Hindlimb muscle (tissue), 1 donor: ENCODE results near the gene CDC42BPB. TPM values are rescaled to one million over a fixed set of nuclear protein-coding genes. Genes with fewer than 3 reads are reported as not detected.
"Not testable (repeated sequence)": the region's sequence is repeated elsewhere in the genome, so short reads cannot be mapped to it uniquely, and the experiment has no call there.

ENCODE experiments used
- DNase-seq: peaks from one replicate; pipeline ENCODE4 v3.0.0-alpha.2; 2013
- polyA plus RNA-seq: library from polyadenylated mRNA; unstranded; fragments of 120-200 nt; gene quantifications from one replicate; pipeline ENCODE4 v1.2.1, GENCODE V29; 2013; ENCODE audit not compliant: insufficient read length

CDC42BPB gene
- polyA plus RNA-seq, 1 donor, result 57.8 TPM

DNA sequence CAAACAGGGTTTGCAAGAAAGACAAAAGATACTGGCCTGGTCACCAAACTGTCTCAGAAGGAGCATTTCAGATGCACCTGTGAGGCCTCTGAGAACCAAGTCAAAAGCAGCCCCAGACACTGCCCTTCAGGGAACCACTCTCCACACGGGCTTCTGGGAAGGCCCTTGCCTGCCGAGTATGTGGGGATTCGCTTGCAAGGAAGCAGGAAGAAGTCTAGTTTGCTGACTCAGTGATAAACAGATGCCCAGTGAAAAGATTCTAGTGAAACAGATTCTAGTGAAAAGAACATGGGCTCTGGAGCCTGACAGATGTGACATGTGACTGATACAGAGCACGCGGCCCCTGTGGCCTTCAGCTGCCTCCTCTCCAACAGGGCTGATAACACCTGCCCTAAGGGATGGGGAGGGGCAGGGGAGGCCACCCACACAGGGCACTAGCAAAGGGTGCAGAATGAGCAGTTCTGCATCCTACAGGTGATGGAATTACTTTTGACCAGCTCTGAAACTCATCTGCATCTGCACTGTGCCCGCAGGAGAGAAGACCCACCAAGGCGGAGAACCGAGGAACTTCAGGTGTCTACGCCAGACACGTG, 115.8 kb downstream of the CDC42BPB start:
- no peak for DNase-seq

DNA sequence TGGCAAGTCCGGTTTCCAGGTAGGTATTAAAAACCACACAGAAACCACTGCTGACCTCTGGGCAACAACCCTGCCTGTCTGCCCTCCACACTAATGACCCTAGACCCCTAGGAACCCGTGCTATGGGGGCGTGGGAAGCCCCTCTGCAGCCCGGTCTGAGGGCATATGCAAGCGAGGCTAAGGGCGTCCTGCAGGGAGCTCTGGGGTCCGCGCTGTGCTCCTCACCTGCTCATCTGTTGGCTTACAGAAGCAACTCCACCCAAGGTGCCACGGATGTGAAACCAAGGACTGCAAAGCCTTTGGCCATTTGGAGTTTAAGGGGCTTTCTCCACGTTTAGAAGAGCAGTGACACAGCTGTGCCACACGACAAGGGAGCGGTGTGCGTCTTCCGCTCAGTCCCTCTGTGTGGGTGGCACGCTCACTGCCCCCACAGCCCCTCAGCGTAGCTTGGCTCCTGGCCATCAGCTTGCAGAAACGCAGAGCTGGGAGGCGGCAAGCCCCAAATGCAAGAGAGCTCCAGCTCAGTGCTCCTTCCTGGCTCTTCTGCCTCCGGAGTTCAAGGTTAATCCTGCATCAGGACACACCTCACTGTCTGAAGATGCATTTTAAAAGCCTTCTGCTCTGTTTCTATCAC, 116.5 kb downstream of the CDC42BPB start:
- no peak for DNase-seq

DNA sequence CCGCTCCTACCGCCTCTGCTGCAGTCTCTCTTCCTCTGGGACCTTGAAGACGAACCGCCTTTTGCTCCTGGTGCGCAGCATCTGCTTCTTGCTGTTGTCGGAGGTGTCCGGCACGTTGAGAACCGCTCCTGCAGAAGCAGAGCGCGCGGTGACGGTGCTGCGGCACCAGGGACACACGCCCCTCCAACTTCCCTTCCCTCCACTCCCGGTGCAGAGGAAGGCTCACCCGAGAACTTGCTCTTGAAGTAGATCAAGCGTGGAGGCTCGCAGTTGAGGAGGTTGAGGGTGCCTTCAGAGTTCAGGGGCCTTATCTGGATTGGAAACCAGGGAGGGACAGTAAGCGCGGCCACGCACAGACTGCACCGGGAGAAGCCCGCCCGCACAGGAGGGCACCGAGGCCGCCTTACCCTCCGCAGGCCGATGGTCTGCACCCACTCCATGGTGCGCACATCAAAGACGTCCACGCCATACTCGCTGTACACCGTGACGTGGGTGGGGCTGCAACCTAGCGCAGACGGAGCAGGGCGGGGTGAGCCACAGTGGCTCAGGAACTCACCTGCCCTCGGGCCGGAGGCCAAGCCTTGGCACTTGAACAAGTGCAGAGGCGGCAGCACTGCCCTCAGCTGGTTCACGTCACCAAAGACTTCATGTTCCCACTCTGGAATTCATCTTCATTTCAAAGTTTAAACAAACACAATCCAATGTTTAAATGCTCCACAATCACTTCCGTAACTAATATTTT, 117.4 kb downstream of the CDC42BPB start:
- DNase-seq, result no peak

DNA sequence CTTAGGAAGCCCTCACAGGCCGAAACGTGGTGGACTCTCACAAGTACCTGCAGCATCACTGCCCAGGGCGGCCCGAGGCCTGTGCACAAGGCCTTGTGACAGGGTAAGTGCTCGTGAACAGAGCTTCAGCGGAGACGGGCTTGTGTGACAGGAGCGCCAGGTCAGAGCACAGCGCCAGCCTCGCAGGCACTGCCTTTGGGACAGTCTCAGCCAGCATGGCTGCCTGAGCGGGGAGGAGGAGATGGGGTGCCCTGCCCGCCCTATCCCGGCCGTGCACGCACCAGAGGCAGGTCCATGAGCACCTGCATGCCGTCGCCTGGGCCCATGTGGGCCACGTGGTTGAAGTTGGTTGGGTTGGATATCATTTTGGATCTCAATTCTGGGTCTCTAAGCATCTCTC, 118.0 kb downstream of the CDC42BPB start:
- no peak for DNase-seq

DNA sequence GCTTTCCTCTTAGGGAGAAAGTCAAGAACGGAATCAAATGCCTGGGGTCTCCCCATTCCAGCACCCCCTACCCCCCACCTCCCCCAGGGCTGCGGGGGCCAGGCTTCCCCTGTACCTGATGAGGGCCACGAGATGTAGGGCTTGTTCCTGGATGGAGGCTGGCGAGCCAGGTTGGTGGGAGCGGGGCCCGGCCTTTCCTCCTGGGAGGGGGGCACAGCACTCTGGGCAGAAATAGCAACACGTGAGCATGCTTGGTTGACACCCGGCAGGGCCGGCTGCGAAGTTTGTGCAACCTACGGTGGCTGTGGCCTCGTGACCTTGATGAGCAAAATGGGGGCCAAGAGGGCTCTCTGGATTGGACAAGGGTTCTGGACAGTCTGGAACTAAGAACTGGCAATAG, 119.2 kb downstream of the CDC42BPB start:
- no peak for DNase-seq

DNA sequence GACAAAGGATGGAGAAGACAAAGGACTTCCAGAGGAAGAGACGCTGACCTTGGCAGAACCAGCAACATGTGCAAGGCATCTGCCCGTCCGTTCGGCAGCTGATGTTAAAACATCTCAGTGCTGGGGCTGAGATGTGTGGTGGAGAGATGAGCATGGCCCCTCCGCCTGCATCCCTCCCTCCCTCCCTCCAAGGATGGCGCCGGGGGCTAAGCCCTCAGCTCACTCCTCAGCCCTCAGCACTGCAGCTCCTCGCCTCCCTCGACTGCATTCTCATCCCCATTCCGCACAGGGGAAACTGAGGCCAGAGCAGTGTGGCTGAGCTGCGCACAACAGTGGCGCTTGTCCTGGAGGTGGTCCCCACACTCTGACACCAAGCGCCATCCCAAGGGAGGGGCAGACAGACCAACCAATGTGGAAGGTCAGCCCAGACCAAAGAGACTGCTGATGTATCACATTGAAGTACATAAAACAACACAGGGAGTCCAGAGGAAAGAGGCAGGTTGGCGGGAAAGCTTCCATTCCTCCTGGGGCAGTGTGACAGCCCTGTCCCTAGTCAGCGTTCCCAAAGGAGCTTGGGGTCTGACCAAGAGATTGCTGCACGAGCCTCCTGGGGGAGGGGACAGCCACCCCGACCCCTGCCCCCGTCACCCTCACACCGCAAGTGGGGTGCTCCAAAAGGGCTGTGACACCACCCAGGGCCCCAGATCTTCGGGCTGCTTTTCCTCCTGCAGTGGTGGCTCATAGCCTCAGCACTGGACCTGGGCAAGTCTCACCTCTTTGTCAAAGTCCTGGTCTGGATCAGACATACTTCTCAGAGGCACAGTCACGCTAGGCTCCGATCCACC, 119.8 kb downstream of the CDC42BPB start:
- no peak for DNase-seq

DNA sequence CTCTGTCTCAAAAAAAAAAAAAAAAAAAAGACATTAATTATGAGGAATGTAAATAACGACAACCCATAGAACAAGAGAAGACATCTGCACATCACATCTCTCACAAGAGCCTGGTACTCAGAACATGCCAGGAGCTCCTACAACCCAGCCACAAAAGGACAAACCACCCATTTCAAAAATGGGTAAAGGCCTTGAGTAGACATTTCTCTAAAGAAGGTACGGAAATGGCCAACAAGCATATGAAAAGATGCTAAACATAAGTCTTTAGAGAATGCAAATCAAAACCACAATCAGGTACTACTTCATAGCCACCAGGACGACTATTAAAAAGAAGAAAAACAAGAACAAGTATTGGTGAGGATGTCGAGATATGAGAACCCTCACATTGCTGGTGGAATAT, 121.6 kb downstream of the CDC42BPB start:
- no peak for DNase-seq

DNA sequence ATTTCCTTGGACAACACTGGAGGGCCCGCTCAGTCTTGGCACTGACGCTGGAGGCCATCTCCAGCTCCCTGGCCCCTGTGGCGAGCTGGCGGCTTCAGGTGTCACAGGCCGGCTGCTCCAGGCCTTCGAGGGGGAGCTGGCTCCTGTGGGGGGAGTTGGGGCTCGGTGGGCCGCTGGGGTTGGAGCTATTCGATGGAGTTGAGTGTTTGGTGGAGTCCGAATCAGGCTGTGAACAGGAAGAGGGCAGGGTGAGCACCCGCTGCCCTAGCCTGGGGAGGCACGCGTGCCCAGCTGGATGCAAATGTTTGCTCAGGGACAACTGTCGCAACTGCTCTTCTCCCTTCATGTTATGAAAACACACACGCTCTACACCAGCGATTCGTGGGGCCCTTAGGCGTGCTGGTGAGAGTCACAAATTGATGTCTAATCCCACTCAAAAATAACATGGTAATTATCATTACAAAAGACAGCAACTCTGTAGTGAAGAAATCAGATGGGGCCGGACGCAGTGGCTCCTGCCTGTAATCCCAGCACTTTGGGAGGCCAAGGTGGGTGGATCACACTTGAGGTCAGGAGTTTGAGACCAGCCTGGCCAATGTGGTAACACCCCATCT, 123.6 kb downstream of the CDC42BPB start:
- DNase-seq, result no peak

DNA sequence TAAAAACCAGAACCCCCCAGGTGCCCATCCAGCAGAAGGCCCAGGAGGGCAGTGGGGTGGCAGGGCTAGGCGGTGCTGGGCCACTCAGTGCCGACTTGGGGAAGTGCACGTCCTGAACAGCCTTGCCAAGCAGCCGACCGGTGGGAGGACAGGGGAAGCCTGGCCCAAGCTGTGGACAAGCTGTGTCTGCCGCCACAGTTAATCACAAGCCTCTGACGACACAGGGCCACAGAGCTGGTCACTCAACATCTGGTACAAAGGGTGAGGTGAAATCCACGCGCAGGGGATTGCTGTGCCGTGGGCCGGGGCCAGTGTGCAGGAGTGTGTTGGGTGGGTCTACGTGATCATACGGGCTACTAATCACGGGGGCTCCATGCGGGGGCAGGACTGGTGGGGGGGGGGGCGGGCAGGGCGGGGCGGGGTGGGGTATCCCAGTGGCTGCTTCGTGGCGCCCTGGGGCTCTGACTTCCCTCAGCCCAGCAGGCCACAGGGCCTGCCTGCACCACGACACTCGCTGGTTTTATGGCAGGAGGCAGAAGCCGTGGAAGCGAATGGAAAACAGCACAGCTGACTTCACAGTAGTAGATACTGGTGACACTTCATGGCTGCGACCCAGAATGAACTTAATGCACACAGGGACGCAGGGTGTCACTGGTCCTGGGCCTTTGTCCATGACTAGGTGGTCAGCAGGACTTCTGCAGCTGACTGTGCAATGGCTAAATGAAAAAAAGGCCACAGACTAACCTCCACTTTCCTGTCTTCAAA, 124.7 kb downstream of the CDC42BPB start:
- DNase-seq, result no peak

DNA sequence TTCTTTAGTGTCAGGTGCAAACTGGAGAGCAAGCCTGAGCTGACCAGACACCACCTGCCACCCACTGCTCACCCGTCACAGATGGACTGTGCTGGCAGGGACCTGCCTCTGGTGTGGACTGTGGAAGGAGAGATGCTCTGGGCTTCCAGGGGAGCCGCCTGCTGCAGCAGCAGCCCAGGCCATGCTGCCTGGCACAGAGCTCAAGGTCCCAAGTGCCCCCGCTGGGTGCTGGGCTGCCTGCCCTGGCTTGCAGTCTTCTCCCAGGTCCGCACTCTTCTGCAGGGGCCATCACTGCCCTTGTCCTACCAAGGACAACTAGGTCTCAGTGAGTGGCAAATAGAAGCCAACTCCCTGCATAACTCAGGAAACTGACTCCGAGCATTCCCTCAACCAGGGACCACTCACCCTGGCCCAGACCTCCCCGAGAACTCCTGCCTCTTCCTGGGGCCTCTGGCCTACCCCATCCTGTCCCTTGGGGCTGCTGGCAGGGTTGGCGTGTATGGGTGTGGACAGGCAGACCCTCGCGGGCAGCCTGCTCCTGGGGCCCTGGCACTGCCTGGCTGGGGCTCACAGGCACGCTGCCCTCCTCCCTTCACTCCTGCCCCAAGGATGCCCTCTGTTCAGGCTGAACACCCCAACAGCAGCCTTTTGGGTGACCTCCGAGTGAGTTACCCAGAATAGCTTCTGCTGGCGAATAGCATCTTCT, 125.6 kb downstream of the CDC42BPB start:
- no peak for DNase-seq

DNA sequence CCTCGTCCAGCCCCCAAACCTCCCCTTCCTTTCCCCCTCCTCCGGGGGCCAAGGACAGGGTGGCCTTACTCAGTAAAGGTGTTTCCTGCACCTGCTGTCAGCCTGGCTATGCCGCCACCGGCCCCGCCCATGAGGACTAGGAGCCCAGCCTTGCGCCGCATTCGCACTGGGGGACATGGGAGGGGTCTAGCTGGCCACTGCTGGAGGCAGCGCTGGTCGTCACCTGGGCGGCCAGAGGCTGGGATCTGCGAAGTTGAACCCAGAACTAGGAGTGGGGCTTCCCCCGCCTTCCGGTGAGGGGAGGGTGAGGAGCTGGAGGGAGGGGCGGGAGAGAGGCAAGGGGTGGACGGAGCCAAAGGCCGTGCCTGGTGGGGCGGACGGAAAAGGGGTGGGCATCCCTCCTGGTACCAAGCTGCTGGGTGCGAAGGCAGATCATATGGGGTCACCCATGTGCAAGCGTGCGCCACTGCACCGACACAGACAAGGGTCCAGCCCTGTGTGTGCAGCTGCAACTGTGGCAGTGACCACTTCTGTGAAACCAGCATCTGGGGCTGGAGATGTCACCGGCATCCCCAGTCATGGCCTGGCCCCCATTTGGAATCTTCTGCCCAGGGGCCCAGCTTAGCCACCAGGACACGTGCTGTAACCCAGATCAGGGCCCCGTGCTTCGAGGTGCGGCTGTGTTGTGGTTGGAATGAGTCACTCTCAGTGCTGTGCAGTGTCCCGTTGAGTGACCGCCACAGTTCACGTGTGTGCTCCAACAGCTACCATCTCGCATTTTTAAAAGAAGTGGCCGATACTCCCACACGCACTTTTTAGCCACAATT, 126.4 kb downstream of the CDC42BPB start:
- DNase-seq, result no peak

DNA sequence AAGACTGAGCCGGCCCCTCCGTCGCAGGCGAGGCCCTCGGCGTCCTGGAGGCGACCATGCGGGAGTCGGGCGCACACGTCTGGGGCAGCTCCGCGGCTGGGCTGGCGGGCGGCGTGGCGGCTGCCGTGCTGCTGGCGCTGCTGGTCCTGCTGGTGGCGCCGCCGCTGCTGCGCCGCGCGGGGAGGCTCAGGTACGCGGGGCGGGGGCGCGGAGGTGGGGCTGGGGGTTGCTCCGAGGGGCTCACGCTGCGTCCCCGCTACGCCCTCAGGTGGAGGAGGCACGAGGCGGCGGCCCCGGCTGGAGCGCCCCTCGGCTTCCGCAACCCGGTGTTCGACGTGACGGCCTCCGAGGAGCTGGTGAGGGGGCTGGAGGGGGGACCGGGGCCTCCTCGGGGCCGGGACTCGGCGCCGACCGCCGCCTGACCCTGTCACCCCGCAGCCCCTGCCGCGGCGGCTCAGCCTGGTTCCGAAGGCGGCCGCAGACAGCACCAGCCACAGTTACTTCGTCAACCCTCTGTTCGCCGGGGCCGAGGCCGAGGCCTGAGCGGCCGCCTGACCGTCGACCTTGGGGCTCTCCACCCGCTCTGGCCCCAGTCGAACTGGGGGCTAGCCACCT, 127.1 kb downstream of the CDC42BPB start:
- DNase-seq, result no peak

DNA sequence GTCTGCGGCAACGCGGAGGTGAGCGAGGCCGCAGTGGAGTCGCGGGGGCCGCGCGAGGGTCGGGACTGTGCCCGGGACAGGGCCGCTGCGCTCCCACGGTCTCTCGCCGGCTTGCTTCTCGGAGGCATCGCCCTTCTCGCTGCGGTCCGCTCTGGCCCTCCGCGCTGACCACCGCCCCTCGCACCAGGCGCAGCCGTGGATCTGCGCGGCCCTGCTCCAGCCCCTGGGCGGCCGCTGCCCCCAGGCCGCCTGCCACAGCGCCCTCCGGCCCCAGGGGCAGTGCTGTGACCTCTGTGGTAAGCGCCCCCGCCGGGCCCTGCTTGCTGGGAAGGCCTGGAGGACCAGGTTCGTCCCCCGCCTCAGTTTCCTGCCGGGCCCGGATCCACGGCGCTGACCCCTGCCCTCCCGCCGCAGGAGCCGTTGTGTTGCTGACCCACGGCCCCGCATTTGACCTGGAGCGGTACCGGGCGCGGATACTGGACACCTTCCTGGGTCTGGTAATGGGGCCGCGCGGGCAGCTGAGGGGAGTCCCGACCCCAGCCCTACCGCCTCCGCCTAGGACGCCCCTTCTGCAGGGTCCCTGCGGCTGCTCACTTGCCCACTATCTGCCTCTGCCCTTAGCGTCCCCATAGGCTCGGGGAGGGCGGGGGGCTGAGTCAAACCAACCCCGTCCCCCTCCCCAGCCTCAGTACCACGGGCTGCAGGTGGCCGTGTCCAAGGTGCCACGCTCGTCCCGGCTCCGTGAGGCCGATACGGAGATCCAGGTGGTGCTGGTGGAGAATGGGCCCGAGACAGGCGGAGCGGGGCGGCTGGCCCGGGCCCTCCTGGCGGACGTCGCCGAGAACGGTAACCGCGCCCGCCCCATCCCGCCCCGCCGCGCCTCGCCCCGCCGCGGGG, 127.9 kb downstream of the CDC42BPB start:
- DNase-seq, result no peak

DNA sequence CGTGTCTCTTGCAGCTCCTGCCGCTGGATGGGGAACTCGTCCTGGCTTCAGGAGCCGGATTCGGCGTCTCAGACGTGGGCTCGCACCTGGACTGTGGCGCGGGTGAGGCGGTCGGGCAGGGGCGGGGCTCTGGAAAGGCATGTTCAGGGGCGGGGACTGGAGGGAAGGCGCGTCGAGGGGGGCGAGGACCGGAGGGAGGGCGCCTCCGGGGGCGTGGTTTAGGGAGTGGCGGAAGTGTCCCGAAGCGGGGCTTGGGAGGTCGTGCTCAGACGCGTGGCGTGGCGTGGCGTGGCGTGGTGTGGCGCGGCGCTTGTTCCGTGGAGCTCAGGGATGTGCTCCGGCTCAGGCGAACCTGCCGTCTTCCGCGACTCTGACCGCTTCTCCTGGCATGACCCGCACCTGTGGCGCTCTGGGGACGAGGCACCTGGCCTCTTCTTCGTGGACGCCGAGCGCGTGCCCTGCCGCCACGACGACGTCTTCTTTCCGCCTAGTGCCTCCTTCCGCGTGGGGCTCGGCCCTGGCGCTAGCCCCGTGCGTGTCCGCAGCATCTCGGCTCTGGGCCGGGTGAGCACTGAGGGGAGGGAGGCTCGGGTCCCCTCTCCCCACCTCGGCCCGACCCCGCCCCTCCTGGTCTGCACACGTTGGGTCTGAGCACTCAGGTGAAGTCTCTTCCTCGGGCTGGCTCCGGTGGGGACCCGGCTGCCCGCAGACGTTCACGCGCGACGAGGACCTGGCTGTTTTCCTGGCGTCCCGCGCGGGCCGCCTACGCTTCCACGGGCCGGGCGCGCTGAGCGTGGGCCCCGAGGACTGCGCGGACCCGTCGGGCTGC, 128.7 kb downstream of the CDC42BPB start:
- DNase-seq, result peak; percentile 36

DNA sequence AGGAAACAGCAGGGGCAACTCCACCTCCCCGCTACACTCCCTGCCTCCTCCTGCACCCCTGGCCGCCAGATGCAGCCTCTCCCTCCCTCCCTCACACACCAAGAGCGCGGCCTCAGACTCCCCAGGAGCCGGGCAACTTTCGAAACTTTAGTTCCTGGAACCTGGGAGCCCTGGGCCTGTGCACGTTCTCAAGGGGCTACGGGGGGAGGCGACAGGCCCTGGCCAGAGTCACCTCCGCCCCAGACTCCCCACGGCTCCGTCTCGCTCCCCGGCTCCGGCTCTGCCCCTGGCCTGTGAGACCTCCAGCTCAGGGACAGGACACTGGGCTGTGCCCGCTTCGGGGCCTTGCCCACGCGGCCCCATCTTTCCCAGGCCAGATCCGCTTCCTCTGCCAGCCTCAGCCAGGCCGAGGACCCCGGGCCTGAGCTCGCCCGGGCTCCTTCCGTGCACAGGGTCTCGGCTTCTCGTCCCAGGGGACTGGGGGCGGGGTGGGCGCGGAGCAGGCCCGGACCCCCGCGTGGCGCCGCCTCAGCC, 129.4 kb downstream of the CDC42BPB start:
- DNase-seq, result no peak

DNA sequence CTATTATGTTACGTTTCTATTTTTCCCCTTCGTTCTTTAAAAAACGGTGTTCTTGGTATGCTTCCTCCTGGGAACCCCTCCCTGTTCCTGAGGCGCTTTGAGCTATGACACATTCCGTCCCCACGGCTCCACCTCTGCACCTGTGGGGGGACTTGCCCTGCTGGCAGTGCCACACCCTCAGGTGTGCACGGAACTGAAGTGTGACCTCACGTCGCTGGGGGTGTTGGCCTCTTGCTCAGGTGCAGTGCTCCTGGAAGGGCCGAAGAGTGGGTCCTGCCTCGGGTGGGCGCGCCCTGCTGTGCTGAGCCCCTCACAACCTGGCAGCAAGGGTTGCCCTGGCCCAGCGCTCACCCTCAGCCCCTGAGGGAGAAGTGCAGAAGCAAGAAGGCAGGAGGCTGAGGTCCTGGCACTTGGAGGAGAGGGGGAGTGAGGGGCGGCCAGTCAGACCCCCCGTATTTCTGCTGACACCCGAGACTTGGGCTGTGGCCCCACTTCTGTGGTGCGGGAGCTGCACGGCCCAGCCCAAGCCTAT, 129.9 kb downstream of the CDC42BPB start:
- DNase-seq, result no peak

DNA sequence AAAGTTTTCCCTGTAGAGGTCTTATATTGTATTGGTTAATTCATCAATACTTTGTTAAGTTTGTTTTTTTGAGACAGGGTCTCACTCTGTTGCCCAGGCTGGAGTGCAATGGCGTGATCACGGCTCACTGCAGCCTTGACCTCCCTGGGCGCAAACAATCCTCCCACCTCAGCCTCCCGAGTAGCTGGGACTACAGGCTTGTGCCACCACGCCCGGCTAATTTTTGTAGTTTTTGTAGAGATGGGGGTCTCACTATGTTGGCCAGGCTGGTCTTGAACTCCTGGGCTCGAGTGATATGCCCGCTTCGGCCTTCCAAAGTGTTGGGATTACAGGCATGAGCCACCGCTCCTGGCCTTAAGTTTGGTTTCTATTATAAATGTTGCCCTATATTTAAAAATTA, 130.5 kb downstream of the CDC42BPB start:
- DNase-seq, result not testable (repeated sequence)
